Ishikawa (cell line): ENCODE measurements around the gene LRRC28.

Experiments
- CEBPB ChIP-seq: IDR thresholded peaks from 2 replicates; pipeline ENCODE4 v1.6.1; 2012
- CREB1 ChIP-seq: IDR thresholded peaks from 2 replicates; pipeline ENCODE4 v1.6.1; 2012; ENCODE audit warnings: low read depth
- EGR1 ChIP-seq: IDR thresholded peaks from 2 replicates; pipeline ENCODE4 v1.6.1; 2012
- EP300 ChIP-seq: IDR thresholded peaks from 2 replicates; pipeline ENCODE4 v1.6.1; 2012; ENCODE audit warnings: borderline replicate concordance
- FOXM1 ChIP-seq: IDR thresholded peaks from 2 replicates; pipeline ENCODE4 v1.6.1; 2012; ENCODE audit warnings: low read depth, borderline replicate concordance
- MAX ChIP-seq: IDR thresholded peaks from 2 replicates; pipeline ENCODE4 v1.6.1; 2012
- NFIC ChIP-seq: IDR thresholded peaks from 2 replicates; pipeline ENCODE4 v1.6.1; 2012
- RAD21 ChIP-seq: IDR thresholded peaks from 2 replicates; pipeline ENCODE4 v1.6.1; 2012; ENCODE audit warnings: low read depth
- REST ChIP-seq: IDR thresholded peaks from 2 replicates; pipeline ENCODE4 v1.6.1; 2012; ENCODE audit warnings: low read depth, mild to moderate bottlenecking
- TAF1 ChIP-seq: IDR thresholded peaks from 2 replicates; pipeline ENCODE4 v1.6.1; 2012; ENCODE audit warnings: low read depth, mild to moderate bottlenecking
- TCF12 ChIP-seq: IDR thresholded peaks from 2 replicates; pipeline ENCODE4 v1.6.1; 2012; ENCODE audit warnings: low read depth
- TEAD4 ChIP-seq: IDR thresholded peaks from 2 replicates; pipeline ENCODE4 v1.6.1; 2012
- YY1 ChIP-seq: IDR thresholded peaks from 2 replicates; pipeline ENCODE4 v1.6.1; 2012; ENCODE audit warnings: low read depth
- ZBTB7A ChIP-seq: IDR thresholded peaks from 2 replicates; pipeline ENCODE4 v1.6.1; 2012; ENCODE audit warnings: low read depth
- TF ChIP-seq, protein P1 (sequence below): IDR thresholded peaks from 2 replicates; pipeline ENCODE4 v1.6.1; 2012

LRRC28 gene

GRCh38 chr15:99399618-99400017 is 148.3 kb downstream of the LRRC28 start:
- TF ChIP-seq FOXM1 (no peak), TEAD4 (no peak), CEBPB (no peak), YY1 (no peak), EP300 (no peak), EGR1 (no peak), RAD21 (no peak), REST (no peak), ZBTB7A (no peak), MAX (no peak), TCF12 (no peak), CREB1 (no peak)
- TF ChIP-seq, protein P1, sequence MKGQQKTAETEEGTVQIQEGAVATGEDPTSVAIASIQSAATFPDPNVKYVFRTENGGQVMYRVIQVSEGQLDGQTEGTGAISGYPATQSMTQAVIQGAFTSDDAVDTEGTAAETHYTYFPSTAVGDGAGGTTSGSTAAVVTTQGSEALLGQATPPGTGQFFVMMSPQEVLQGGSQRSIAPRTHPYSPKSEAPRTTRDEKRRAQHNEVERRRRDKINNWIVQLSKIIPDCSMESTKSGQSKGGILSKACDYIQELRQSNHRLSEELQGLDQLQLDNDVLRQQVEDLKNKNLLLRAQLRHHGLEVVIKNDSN, result no peak

GRCh38 chr15:99402014-99402729 is 150.9 kb downstream of the LRRC28 start:
- TF ChIP-seq FOXM1, result no peak
- TF ChIP-seq TCF12, result no peak
- no peak for TF ChIP-seq CEBPB
- TF ChIP-seq, protein P1, result no peak
- no peak for TF ChIP-seq RAD21
- TF ChIP-seq TEAD4, result no peak
- no peak for TF ChIP-seq YY1
- TF ChIP-seq ZBTB7A, result no peak

GRCh38 chr15:99403597-99403996 is 152.3 kb downstream of the LRRC28 start:
- TF ChIP-seq, protein P1, result peak; percentile 83
- no peak for TF ChIP-seq TAF1
- no peak for TF ChIP-seq TCF12
- no peak for TF ChIP-seq MAX
- TF ChIP-seq CEBPB, result no peak
- TF ChIP-seq REST, result no peak
- TF ChIP-seq EGR1, result no peak
- TF ChIP-seq FOXM1, result no peak
- TF ChIP-seq YY1, result no peak

DNA sequence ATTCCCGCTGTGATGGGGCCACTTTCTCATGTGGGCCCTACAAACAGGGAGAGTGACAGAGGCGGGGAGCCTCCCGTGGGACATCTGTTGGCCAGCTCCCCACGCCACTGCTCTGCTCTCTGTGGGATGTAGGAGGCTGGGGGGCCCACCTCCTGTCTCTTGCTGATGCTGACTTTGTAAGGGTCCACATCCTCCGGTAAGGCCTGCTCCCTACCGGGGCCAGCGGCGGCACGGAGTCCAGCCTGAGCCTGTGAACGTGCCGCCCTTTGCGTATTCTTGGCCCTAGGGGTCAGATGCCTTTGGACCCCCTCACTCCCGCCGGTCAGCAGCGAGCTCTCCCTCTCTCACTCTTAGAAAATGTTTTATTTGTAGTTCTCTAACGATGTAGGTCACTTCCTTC is 153.2 kb downstream of the LRRC28 start:
- TF ChIP-seq CEBPB, result no peak
- no peak for TF ChIP-seq TAF1
- TF ChIP-seq FOXM1, result no peak
- TF ChIP-seq, protein P1, result no peak
- no peak for TF ChIP-seq ZBTB7A
- no peak for TF ChIP-seq CREB1
- no peak for TF ChIP-seq YY1
- no peak for TF ChIP-seq REST
- TF ChIP-seq NFIC, result no peak
